Renal cortical epithelial cell (primary cell): ENCODE results near the gene PLCL1. TPM values are rescaled to one million over a fixed set of nuclear protein-coding genes. Genes with fewer than 3 reads are reported as not detected.

Experiments
- DNase-seq: peaks from one replicate; pipeline ENCODE4 v3.0.0-alpha.2; 2011; ENCODE audit warnings: low read depth
- total RNA-seq: library from RNA; depleted of rRNA; stranded (reverse); fragments of >200 nt; gene quantifications from 2 replicates; pipeline ENCODE4 v1.2.3, GENCODE V29; 2014

PLCL1 gene
- total RNA-seq, 1 donor from 2014 or later: 1.2 TPM

- DNase-seq: no peak
Observed at GRCh38 chr2:197888321-197888720, 83.9 kb downstream of the PLCL1 start.

GRCh38 chr2:197889041-197889440, 84.6 kb downstream of the PLCL1 start:
- DNase-seq: peak; percentile 68

GRCh38 chr2:197890168-197890567, 85.8 kb downstream of the PLCL1 start:
- no peak for DNase-seq

GRCh38 chr2:197891897-197892442, 87.6 kb downstream of the PLCL1 start:
- DNase-seq: no peak

- DNase-seq: peak; percentile 31
Observed at GRCh38 chr2:197893403-197894177, 89.2 kb downstream of the PLCL1 start.

- DNase-seq: no peak
Observed at GRCh38 chr2:197894751-197895274, 90.4 kb downstream of the PLCL1 start.

GRCh38 chr2:197897960-197898678, 93.7 kb downstream of the PLCL1 start:
- no peak for DNase-seq

- no peak for DNase-seq
Observed at GRCh38 chr2:197904446-197904845, 100.1 kb downstream of the PLCL1 start.

GRCh38 chr2:197908156-197908555, 103.8 kb downstream of the PLCL1 start:
- DNase-seq: no peak

- peak; percentile 77 for DNase-seq
Observed at GRCh38 chr2:197908990-197909776, 104.8 kb downstream of the PLCL1 start.

- peak; percentile 88 for DNase-seq
Observed at GRCh38 chr2:197911667-197912066, 107.3 kb downstream of the PLCL1 start.

- no peak for DNase-seq
Observed at GRCh38 chr2:197913084-197913483, 108.7 kb downstream of the PLCL1 start.

- DNase-seq: no peak
Observed at GRCh38 chr2:197914778-197915177, 110.4 kb downstream of the PLCL1 start.

- peak; percentile 85 for DNase-seq
Observed at GRCh38 chr2:197915548-197916265, 111.3 kb downstream of the PLCL1 start.

- no peak for DNase-seq
Observed at GRCh38 chr2:197919487-197919886, 115.1 kb downstream of the PLCL1 start.

GRCh38 chr2:197920088-197920487, 115.7 kb downstream of the PLCL1 start:
- no peak for DNase-seq

- no peak for DNase-seq
Observed at GRCh38 chr2:197920592-197921201, 116.3 kb downstream of the PLCL1 start.

GRCh38 chr2:197924483-197924882, 120.1 kb downstream of the PLCL1 start:
- DNase-seq: no peak

- no peak for DNase-seq
Observed at GRCh38 chr2:197925204-197925603, 120.8 kb downstream of the PLCL1 start.

- peak; percentile 37 for DNase-seq
Observed at GRCh38 chr2:197925976-197926375, 121.6 kb downstream of the PLCL1 start.

GRCh38 chr2:197926673-197927072, 122.3 kb downstream of the PLCL1 start:
- DNase-seq: no peak
